ENCODE results near the gene FER.

- TF ChIP-seq, protein P1, sequence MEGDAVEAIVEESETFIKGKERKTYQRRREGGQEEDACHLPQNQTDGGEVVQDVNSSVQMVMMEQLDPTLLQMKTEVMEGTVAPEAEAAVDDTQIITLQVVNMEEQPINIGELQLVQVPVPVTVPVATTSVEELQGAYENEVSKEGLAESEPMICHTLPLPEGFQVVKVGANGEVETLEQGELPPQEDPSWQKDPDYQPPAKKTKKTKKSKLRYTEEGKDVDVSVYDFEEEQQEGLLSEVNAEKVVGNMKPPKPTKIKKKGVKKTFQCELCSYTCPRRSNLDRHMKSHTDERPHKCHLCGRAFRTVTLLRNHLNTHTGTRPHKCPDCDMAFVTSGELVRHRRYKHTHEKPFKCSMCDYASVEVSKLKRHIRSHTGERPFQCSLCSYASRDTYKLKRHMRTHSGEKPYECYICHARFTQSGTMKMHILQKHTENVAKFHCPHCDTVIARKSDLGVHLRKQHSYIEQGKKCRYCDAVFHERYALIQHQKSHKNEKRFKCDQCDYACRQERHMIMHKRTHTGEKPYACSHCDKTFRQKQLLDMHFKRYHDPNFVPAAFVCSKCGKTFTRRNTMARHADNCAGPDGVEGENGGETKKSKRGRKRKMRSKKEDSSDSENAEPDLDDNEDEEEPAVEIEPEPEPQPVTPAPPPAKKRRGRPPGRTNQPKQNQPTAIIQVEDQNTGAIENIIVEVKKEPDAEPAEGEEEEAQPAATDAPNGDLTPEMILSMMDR (IDR thresholded peaks at IDR 0.05; ENCODE audit: insufficient read depth, low read length), result no peak
- TF ChIP-seq, protein P2, sequence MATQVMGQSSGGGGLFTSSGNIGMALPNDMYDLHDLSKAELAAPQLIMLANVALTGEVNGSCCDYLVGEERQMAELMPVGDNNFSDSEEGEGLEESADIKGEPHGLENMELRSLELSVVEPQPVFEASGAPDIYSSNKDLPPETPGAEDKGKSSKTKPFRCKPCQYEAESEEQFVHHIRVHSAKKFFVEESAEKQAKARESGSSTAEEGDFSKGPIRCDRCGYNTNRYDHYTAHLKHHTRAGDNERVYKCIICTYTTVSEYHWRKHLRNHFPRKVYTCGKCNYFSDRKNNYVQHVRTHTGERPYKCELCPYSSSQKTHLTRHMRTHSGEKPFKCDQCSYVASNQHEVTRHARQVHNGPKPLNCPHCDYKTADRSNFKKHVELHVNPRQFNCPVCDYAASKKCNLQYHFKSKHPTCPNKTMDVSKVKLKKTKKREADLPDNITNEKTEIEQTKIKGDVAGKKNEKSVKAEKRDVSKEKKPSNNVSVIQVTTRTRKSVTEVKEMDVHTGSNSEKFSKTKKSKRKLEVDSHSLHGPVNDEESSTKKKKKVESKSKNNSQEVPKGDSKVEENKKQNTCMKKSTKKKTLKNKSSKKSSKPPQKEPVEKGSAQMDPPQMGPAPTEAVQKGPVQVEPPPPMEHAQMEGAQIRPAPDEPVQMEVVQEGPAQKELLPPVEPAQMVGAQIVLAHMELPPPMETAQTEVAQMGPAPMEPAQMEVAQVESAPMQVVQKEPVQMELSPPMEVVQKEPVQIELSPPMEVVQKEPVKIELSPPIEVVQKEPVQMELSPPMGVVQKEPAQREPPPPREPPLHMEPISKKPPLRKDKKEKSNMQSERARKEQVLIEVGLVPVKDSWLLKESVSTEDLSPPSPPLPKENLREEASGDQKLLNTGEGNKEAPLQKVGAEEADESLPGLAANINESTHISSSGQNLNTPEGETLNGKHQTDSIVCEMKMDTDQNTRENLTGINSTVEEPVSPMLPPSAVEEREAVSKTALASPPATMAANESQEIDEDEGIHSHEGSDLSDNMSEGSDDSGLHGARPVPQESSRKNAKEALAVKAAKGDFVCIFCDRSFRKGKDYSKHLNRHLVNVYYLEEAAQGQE (IDR thresholded peaks at IDR 0.05; ENCODE audit: insufficient replicate concordance, low read depth), result no peak
- TF ChIP-seq POLR2AphosphoS5 (IDR thresholded peaks at IDR 0.05; ENCODE audit: low read depth) (no peak), SPI1 (IDR thresholded peaks at IDR 0.05; ENCODE audit: borderline replicate concordance, low read depth) (no peak), GABPA (IDR thresholded peaks at IDR 0.05; ENCODE audit: low read depth) (no peak)
Measured at GRCh38 chr5:109160468-109160867, 412.8 kb downstream of the FER start.

Measured in HL-60 (cell line).